ENCODE data around the gene OR2G3.

Gene OR2G3

GRCh38 chr1:247605286-247605685 is at the start of gene OR2G3:
OR2G3 (plus strand) TSS chr1:247605586; CDS start chr1:247605586, 0 bp downstream.
- DNase-seq = no peak

- DNase-seq = no peak
These were observed 47.3 kb upstream of the OR2G3 start for GRCh38 chr1:247557926-247558674.

GRCh38 chr1:247561711-247562110 is 43.7 kb upstream of the OR2G3 start:
- no peak for DNase-seq

- DNase-seq = no peak
These were observed 43.2 kb upstream of the OR2G3 start for GRCh38 chr1:247562198-247562597.

GRCh38 chr1:247574236-247574635 is 31.1 kb upstream of the OR2G3 start:
- DNase-seq = no peak

GRCh38 chr1:247574664-247575063 is 30.7 kb upstream of the OR2G3 start:
- no peak for DNase-seq

GRCh38 chr1:247576514-247576913 is 28.9 kb upstream of the OR2G3 start:
- DNase-seq = peak; percentile 26

GRCh38 chr1:247578946-247579460 is 26.4 kb upstream of the OR2G3 start:
- no peak for DNase-seq

- DNase-seq = no peak
These were observed 17.3 kb upstream of the OR2G3 start, which contains the start of gene OR2G2 for GRCh38 chr1:247588060-247588459. OR2G2 (plus strand) TSS chr1:247588360; CDS start chr1:247588360, 0 bp downstream.

- DNase-seq = no peak
These were observed 8.0 kb downstream of the OR2G3 start for GRCh38 chr1:247613405-247613804.

GRCh38 chr1:247614625-247615024 is 9.2 kb downstream of the OR2G3 start:
- DNase-seq = no peak

GRCh38 chr1:247627951-247628350 is 22.6 kb downstream of the OR2G3 start:
- no peak for DNase-seq

- DNase-seq = no peak
These were observed 32.6 kb downstream of the OR2G3 start for GRCh38 chr1:247638011-247638410.

- DNase-seq = no peak
These were observed 33.4 kb downstream of the OR2G3 start for GRCh38 chr1:247638781-247639180.

GRCh38 chr1:247639381-247639981 is 34.1 kb downstream of the OR2G3 start:
- peak; percentile 28 for DNase-seq

- DNase-seq = no peak
These were observed 37.4 kb downstream of the OR2G3 start for GRCh38 chr1:247642742-247643141.

- no peak for DNase-seq
These were observed 41.5 kb downstream of the OR2G3 start for GRCh38 chr1:247646867-247647266.

GRCh38 chr1:247647864-247648263 is 42.5 kb downstream of the OR2G3 start:
- DNase-seq = no peak

- no peak for DNase-seq
These were observed 47.7 kb downstream of the OR2G3 start for GRCh38 chr1:247653040-247653439.

Data from activated CD4-positive, alpha-beta T cell treated with anti-CD3 and anti-CD28 coated beads, Interleukin-2, Interleukin-6, amounts not matched to agents 100 ng/mL and 50 ng/mL, durations not matched to agents 16 hours and 8 hours (primary cell).